Measurements from ENCODE around the gene FLNA.

FLNA gene

DNA sequence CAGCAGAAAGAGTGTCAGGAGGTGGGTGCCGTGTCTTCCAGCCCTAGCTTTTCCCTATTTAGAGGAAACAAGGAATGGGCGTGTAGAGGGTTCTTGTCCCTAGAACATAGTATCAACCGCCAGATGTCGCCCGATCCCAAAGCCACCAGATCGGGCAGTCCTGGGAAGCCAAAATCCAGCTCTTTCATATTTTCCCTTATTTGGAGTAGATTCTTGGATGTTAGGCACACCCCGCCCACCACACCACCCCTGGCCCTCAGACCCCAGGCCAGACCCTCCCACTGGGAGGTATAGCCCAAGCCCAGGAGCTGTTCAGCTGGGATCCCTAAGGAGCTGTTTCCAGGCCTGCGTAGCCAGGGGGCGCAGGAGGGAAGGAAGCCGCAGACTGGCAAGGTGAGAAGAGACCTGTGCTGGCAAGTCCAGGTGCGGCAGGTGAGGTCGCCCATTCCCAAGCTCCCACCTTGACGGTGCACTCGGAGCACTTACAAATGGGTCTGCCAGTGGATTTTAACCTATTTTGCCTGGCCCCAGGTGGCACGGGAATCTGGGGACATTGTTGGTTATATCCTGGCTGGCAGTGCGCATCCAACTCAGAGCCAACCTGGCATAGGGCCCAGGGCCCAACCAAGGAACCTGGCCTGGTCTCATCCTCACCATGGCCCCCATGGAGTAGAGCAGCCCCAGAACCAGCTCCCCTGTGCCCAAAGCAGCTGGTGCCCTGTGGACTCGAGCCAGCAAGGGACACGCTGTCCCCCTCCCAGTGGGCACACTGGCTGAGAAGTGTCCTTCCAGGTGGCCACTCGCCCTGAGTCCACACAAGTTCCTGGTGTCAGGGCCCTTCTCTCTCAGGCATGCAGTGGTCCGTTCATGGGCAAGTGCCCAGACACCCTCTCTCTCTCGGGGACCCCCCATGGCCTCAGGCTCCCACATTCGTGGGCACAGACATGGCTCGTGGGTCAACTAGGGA is 811 bp downstream of the FLNA start:
- DNase-seq = peak; percentile 55

- no peak for DNase-seq
Observed at GRCh38 chrX:154372612-154373022, 1.8 kb downstream of the FLNA start.

DNA sequence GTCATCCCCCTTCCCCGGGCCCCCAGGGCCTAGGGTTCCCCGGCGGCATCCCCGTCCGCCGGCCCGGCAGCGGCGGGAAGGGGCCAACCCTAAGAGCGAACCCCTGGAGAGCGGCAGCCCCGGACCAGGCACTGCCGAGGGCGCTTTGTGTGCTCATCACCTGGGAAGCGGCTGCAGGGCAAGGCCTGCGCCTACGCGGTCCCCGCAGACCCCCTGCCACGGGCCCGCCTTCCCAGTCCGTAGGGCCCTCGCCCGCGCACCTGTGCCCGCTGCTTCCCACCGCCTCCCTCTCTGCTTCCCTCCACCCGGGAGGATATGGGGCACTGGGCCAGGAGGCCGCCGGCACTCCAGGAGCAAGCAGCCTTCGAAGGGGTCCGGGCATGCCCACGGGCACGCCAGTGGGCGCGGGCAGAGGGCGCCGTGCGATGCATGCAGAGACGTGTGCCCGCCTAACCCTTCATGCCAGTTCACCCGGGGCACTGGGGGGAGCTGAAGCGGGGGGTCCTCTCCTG is 2.6 kb downstream of the FLNA start:
- DNase-seq = no peak

DNA sequence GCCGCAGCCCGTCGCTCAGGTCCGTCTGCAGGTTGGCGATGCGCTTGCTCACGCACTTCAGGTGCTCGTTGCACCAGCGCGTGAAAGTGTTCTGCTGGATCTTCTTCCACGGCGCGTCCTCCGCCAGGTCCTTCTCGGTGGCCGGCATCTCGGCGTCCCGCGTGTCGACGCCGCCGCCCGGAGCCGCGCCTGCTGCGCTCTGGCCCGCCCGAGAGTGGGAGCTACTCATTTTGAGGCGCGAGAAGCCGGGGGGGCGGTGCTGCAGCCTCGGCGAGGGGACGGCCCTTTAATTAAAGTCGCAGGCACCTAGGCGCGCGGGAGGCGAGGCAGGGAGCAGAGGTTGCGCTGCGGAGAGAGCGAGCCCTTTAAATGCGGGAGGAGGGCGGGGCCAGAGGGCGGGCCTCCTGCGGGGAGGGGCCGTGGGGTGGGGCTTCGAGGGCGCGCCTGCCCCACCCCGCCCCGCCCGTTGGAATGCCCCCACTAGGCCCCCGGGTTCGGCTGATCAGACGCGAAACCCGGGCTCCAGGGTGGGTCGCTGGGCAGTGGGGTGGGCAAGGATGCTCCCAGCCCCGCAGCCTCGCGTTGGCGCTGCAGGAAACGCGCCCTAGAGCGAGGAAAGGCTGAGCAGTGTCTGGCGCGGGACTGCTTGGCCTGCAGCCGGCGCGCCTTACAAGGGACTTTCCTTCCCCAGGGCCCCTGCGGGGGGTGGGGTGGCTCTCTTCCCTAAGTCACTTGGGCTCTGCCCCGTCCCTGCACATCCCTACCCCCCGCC is 3.2 kb downstream of the FLNA start:
- DNase-seq = peak; percentile 86

DNA sequence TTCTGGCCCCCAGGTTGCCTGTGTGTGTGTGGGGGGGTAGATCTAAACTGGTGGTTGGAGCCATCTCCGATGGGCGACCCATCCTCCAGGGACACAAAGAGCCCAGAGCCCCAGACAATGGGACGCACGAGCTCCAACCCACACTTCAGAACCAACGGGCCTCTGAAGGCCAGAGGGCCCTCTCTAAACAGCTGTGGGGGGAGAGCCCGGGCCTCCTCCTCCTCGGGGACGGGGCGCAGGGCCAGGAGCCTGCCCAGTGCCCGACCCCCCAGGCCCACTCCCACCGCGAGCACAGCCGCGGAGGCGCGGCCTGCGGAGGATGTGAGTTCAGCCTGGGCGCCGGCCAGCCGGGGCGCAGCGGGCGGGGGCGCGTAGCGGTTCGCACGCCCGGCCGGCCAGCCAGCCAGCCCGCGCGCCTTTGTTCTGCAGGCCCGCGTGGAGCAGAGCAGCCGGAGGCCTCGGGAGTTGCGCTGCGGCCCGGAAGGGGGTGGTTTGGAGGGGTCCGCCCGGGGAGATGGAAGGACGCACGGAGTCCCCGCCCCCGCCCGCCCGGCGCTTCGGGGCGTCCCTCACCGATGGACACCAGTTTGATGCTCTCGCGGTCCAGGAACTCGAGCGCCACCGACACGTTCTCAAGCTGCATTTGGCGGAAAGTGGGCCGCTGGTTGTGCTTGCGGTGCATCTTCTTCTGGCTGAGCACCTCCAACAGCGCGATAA is 4.0 kb downstream of the FLNA start:
- DNase-seq = peak; percentile 55

GRCh38 chrX:154369449-154370299 is 4.8 kb downstream of the FLNA start:
- peak; percentile 43 for DNase-seq

GRCh38 chrX:154368630-154369448 is 5.6 kb downstream of the FLNA start:
- DNase-seq = no peak

- DNase-seq = no peak
Observed at GRCh38 chrX:154367474-154368308, 6.7 kb downstream of the FLNA start.

DNA sequence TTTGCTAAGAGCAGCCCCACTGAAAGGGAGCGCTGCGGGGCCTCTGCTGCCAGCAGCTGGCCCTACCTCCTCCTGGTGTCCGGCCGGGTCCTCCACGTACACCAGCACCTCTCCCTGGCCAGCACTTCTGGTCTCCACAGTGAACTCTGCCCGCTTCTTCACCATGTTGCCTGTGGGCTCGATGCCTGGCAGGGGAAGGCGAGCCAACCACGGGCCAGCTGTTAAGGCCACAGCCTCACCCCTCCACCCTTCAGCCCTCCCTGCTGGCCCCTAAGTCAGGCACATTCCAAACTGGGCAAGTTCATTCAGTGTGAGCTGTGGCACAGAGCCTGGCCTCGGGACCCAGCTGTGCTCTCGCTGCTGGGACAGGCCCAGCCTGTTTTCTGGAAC is 7.8 kb downstream of the FLNA start:
- DNase-seq = no peak

- DNase-seq = no peak
Observed at GRCh38 chrX:154365997-154366665, 8.3 kb downstream of the FLNA start.

DNA sequence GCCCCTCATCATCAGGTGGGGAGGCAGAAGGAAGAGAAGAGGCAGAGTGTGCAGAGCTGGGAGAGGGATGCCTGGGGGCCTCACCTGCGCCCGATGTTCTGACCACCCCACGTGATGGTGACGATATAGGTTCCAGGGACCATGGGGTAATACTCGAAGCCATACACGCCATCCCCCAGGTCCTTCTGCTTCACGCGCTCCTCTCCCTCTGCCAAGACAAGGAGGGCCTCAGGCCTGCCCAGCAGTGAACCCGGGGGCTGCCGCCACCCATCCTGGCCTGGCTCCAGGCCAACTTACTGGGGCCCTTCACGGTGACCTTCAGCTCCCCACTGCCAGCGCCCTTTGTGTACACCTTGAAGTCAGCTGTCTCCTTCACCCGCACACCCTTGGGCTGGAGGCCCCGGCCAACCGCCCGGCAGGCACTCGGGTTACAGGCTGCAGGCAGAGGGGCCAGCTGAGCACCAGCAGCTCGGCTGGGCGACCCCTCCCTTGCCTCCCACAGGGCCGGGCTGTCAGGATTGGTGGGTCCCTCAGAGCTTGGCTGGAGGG is 9.3 kb downstream of the FLNA start:
- no peak for DNase-seq

- no peak for DNase-seq
Observed at GRCh38 chrX:154363706-154364439, 10.6 kb downstream of the FLNA start.

- DNase-seq = no peak
Observed at GRCh38 chrX:154362085-154362742, 12.2 kb downstream of the FLNA start.

DNA sequence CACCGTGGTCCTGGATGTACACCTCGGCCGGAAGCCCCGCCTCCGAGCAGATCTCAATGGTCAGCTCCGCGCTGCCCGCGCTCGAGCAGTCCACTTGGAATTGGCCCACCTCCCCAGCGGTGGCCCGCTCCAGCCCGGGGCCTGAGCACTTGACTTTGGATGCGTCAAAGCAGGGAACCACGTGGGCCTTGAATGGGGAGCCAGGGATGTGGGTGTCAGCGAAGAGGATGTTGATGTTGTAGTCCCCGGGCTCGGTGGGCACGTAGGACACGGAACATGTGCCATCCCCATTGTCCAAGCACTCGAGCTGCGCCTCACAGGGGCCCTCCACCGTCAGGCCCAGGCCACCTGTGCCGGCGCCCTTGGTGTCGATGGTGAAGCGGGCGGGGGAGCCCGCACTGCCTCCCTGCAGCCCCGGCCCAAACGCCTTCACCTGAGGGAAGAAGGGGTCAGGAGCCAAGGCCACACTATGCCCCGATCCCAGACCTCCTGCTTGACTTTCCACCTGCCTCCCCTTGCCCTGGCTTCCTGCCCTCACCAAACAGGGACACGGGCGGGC is 14.2 kb downstream of the FLNA start:
- no peak for DNase-seq

DNA sequence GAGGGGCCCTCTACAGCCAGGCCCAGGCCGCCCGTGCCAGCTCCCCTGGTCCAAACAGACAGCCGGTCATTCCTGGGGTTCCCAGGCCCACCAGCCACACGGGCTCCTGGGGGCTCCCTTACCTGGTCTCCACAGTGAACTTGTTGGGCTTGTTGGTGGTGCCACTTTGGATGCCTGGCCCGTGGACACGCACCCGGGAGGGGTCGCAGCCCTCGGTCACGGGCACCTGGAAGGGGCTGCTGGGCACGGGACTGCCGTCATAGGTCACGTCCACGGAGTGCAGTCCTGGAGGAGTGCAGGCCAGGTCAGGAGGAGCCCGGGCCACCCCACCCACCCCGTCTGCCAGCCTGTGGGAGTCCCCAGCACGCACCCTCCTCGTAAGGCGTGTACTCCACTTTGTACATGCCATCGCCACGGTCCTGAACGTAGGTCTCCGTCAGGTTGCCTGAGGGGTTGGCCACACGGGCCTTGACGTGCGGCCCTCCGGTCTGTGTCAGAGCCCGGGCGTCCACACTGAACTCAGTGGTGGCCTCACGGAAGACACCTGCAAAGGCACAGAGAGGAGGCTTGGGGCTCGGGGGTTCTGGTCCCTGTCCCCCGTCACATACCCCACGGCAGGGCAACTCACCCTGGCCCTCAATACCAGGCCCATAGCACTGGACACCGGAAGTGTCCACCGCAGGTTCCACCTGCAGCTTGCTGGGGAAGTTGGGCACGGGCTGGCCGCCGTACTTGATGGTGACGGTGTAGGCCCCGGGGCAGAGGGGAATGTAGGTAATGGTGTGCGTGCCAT is 14.9 kb downstream of the FLNA start:
- no peak for DNase-seq

- no peak for DNase-seq
Observed at GRCh38 chrX:154358829-154359228, 15.6 kb downstream of the FLNA start.

- DNase-seq = no peak
Observed at GRCh38 chrX:154358011-154358410, 16.4 kb downstream of the FLNA start.

All from retina (tissue), 1 donor.